Neural cell (in vitro differentiated cells): ENCODE measurements around the gene ZNF135. TPM values are rescaled to one million over a fixed set of nuclear protein-coding genes. Genes with fewer than 3 reads are reported as not detected.

Source experiments
- H2AFZ ChIP-seq: fragments of 200-600, 300-800 bp; sonication (generic), shearing (Covaris generic); 2 replicates; pipeline ENCODE4 v1.6.0; 2014; ENCODE audit warnings: low read depth, mild to moderate bottlenecking, antibody characterized with exemption, low read length, moderate library complexity
- H3F3A ChIP-seq: fragments of 200-600 bp; shearing (Covaris generic); 2 replicates; pipeline ENCODE4 v1.6.1; 2016; ENCODE audit warnings: mild to moderate bottlenecking, moderate library complexity, mixed read lengths, antibody characterized with exemption, low read length; ENCODE audit not compliant: insufficient read depth, poor library complexity, severe bottlenecking
- H3K27ac ChIP-seq: fragments of 200-600, 300-800 bp; sonication (generic), shearing (Covaris generic); 2 replicates; pipeline ENCODE4 v1.5.1; 2014; ENCODE audit warnings: mild to moderate bottlenecking, low read length, moderate library complexity
- H3K27me3 ChIP-seq: fragments of 300-800, 200-600 bp; sonication (generic), shearing (Covaris generic); 2 replicates; pipeline ENCODE4 v1.6.0; 2014; ENCODE audit warnings: mild to moderate bottlenecking, low read depth, low read length, moderate library complexity; ENCODE audit not compliant: insufficient read depth
- H3K36me3 ChIP-seq: fragments of 300-800, 200-600 bp; sonication (generic), shearing (Covaris generic); 2 replicates; pipeline ENCODE4 v1.5.1; 2014; ENCODE audit warnings: mild to moderate bottlenecking, antibody characterized with exemption, low read length, moderate library complexity; ENCODE audit not compliant: insufficient read depth
- H3K4me2 ChIP-seq: fragments of 300-800, 200-600 bp; sonication (generic), shearing (Covaris generic); 2 replicates; pipeline ENCODE4 v1.6.0; 2014; ENCODE audit warnings: mild to moderate bottlenecking, low read length
- H3K4me3 ChIP-seq: fragments of 300-800, 200-600 bp; sonication (generic), shearing (Covaris generic); 2 replicates; pipeline ENCODE4 v1.5.1; 2014; ENCODE audit warnings: mild to moderate bottlenecking, low read length, moderate library complexity
- H3K79me2 ChIP-seq: fragments of 200-600 bp; shearing (Covaris generic); replicated peaks from 2 replicates; pipeline ENCODE4 v1.6.0; 2014; ENCODE audit warnings: mild to moderate bottlenecking, low read length, moderate library complexity; ENCODE audit not compliant: insufficient read depth
- H3K9ac ChIP-seq: fragments of 300-800, 200-600 bp; sonication (generic), shearing (Covaris generic); 2 replicates; pipeline ENCODE4 v1.6.1; 2016; ENCODE audit warnings: mild to moderate bottlenecking, low read length, mixed read lengths
- H3K9me2 ChIP-seq: fragments of 200-600 bp; shearing (Covaris generic); 2 replicates; pipeline ENCODE4 v1.6.1; 2016; ENCODE audit warnings: mild to moderate bottlenecking, low read length, mixed read lengths; ENCODE audit not compliant: insufficient read depth
- H3K9me3 ChIP-seq: fragments of 200-600, 300-800 bp; sonication (generic), shearing (Covaris generic); 2 replicates; pipeline ENCODE4 v1.6.1; 2016; ENCODE audit warnings: mild to moderate bottlenecking, mixed run types, low read length, moderate library complexity, mixed read lengths
- H4K20me1 ChIP-seq: fragments of 200-600 bp; shearing (Covaris generic); 2 replicates; pipeline ENCODE4 v1.6.1; 2016; ENCODE audit warnings: mild to moderate bottlenecking, mixed run types; ENCODE audit not compliant: insufficient read depth
- EP300 ChIP-seq: fragments of 450-650 bp; conservative IDR thresholded peaks from 2 replicates; pipeline ENCODE4 v1.6.1; 2014; ENCODE audit warnings: antibody characterized with exemption, mild to moderate bottlenecking, moderate library complexity; ENCODE audit not compliant: poor library complexity, severe bottlenecking
- MXI1 ChIP-seq: fragments of 450-650 bp; conservative IDR thresholded peaks from 2 replicates; pipeline ENCODE4 v1.6.1; 2014; ENCODE audit warnings: antibody characterized with exemption, mild to moderate bottlenecking; ENCODE audit not compliant: poor library complexity, severe bottlenecking
- POLR2AphosphoS5 ChIP-seq: IDR thresholded peaks from 2 replicates; pipeline ENCODE4 v1.6.1; 2012
- RAD21 ChIP-seq: fragments of 450-650 bp; conservative IDR thresholded peaks from 2 replicates; pipeline ENCODE4 v1.6.1; 2014; ENCODE audit warnings: antibody characterized with exemption, mild to moderate bottlenecking, moderate library complexity
- SMC3 ChIP-seq: fragments of 450-650 bp; conservative IDR thresholded peaks from 2 replicates; pipeline ENCODE4 v1.6.1; 2014; ENCODE audit warnings: antibody characterized with exemption, mild to moderate bottlenecking, moderate library complexity; ENCODE audit not compliant: poor library complexity
- TAF1 ChIP-seq: IDR thresholded peaks from 2 replicates; pipeline ENCODE4 v1.6.1; 2012; ENCODE audit warnings: low read depth
- polyA plus RNA-seq: library from polyadenylated mRNA; depleted of rRNA; stranded (reverse); fragments of >200 nt; gene quantifications from 2 replicates; pipeline ENCODE4 v1.2.3, GENCODE V29; 2014
- TF ChIP-seq, protein P1 (sequence below): IDR thresholded peaks from 2 replicates; pipeline ENCODE4 v1.6.1; 2012; ENCODE audit warnings: borderline replicate concordance

Gene ZNF135
- polyA plus RNA-seq, 1 donor from 2014 or later: 13.7 TPM

DNA sequence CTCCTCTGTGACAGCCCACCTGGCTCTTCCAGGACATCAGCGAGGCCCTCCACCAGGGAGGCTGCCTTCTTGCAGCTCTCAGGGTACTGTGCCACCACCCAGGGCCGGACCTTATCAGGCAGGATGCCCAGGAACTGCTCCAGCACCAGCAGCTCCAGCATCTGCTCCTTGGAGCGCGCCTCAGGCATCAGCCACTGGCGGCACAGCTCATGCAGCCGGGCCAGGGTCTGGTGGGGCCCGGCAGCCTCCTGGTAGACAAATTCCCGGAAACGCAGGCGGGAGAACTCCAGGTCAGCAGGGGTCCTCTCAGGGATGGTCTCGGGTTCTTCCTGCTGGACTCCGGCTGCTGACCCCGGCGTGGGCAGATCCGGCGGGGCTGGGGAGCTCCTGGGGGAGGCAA is 30.8 kb downstream of the ZNF135 start:
- Histone ChIP-seq H3K4me2 (no peak overlapping the region), H3K9me3 (peaks cover 34% of the 10 kb centered on the region), H2AFZ (no peak overlapping the region), H3K27ac (no peak overlapping the region), H3K9ac (no peak overlapping the region), H3F3A (no peaks in the 10 kb centered on the region), H4K20me1 (no peaks in the 10 kb centered on the region), H3K4me3 (no peak overlapping the region), H3K27me3 (no peaks in the 10 kb centered on the region), H3K36me3 (peaks cover 22% of the 10 kb centered on the region), H3K79me2 (peaks cover 5% of the 10 kb centered on the region), H3K9me2 (no peaks in the 10 kb centered on the region)
- no peak for TF ChIP-seq MXI1
- TF ChIP-seq RAD21: no peak
- TF ChIP-seq, protein P1, sequence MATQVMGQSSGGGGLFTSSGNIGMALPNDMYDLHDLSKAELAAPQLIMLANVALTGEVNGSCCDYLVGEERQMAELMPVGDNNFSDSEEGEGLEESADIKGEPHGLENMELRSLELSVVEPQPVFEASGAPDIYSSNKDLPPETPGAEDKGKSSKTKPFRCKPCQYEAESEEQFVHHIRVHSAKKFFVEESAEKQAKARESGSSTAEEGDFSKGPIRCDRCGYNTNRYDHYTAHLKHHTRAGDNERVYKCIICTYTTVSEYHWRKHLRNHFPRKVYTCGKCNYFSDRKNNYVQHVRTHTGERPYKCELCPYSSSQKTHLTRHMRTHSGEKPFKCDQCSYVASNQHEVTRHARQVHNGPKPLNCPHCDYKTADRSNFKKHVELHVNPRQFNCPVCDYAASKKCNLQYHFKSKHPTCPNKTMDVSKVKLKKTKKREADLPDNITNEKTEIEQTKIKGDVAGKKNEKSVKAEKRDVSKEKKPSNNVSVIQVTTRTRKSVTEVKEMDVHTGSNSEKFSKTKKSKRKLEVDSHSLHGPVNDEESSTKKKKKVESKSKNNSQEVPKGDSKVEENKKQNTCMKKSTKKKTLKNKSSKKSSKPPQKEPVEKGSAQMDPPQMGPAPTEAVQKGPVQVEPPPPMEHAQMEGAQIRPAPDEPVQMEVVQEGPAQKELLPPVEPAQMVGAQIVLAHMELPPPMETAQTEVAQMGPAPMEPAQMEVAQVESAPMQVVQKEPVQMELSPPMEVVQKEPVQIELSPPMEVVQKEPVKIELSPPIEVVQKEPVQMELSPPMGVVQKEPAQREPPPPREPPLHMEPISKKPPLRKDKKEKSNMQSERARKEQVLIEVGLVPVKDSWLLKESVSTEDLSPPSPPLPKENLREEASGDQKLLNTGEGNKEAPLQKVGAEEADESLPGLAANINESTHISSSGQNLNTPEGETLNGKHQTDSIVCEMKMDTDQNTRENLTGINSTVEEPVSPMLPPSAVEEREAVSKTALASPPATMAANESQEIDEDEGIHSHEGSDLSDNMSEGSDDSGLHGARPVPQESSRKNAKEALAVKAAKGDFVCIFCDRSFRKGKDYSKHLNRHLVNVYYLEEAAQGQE: no peak
- TF ChIP-seq TAF1: no peak
- TF ChIP-seq POLR2AphosphoS5: no peak

DNA sequence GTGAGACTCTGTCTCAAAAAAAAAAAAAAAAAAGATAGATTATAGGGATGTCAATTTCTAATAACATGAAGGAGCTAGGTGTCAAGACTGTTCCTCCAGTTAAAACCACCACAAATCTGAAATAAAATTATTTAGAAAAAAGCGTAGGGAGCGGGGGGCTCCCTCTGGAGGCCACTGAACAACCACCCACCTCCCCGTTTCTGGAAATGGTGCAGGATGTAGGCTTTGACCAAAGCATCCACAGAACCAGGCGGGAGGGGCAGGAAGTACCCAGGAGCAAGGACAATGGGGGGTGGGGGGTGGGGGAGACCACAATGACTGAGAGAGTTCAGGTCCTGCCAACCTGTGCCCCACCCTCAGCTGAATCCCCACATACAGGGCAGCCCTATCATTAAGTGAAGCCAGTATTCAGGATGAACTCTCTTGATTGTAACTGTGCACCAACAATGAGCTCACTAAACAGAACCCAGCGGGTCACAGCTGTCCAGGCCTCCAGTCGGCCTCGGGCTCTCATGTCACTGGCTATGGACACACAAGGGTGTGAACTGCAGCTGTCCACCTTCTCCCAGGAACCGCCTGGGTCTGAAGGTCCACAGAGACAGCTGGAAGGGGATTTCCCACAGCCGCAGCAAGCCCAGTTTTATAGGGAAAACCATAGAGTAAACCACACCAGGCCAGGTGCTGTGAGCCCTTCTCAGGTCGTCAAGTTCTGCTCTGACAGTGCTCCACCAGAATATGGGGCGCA is 32.3 kb downstream of the ZNF135 start:
- Histone ChIP-seq H3K4me2 (no peak overlapping the region), H3K27me3 (no peaks in the 10 kb centered on the region), H3K9ac (no peak overlapping the region), H3K36me3 (peaks cover 34% of the 10 kb centered on the region), H3K4me3 (no peak overlapping the region), H3K27ac (no peak overlapping the region), H3K9me3 (peaks cover 41% of the 10 kb centered on the region), H3K79me2 (peaks cover 13% of the 10 kb centered on the region), H3K9me2 (no peaks in the 10 kb centered on the region), H2AFZ (no peak overlapping the region), H3F3A (no peaks in the 10 kb centered on the region), H4K20me1 (no peaks in the 10 kb centered on the region)
- TF ChIP-seq SMC3 (no peak), EP300 (no peak), RAD21 (no peak)
- TF ChIP-seq, protein P1: no peak
